Activated T-helper 1 cell treated with anti-CD3 and anti-CD28 coated beads, Interleukin-12 subunit alpha, Interleukin-12 subunit beta, Interleukin-2, Interleukin-4 antibody, amounts not matched to agents 30 ng/mL and 10 ng/mL and 1 ng/mL, durations not matched to agents 14 hours and 24 hours and 36 hours (primary cell): ENCODE results near the gene MBNL2. TPM values are rescaled to one million over a fixed set of nuclear protein-coding genes. Genes with fewer than 3 reads are reported as not detected.

Experiments used
- DNase-seq: peaks from one replicate; pipeline ENCODE4 v3.0.0; 2021; ENCODE audit warnings: low spot score
- H3K27ac Mint-ChIP-seq: one replicate; pipeline ENCODE4 v1.8.0; 2021; ENCODE audit warnings: mild to moderate bottlenecking, mixed read lengths
- H3K27me3 Mint-ChIP-seq: one replicate; pipeline ENCODE4 v1.8.0; 2022; ENCODE audit warnings: mild to moderate bottlenecking, moderate library complexity, mixed read lengths; ENCODE audit not compliant: insufficient read depth
- H3K36me3 Mint-ChIP-seq: one replicate; pipeline ENCODE4 v1.8.0; 2021; ENCODE audit warnings: low read depth, mixed read lengths
- H3K4me1 Mint-ChIP-seq: one replicate; pipeline ENCODE4 v1.8.0; 2021; ENCODE audit warnings: low read depth, mixed read lengths
- H3K4me3 Mint-ChIP-seq: one replicate; pipeline ENCODE4 v1.8.0; 2021; ENCODE audit warnings: mild to moderate bottlenecking, moderate library complexity, mixed read lengths
- H3K9me3 Mint-ChIP-seq: one replicate; pipeline ENCODE4 v1.8.0; 2021; ENCODE audit warnings: mixed read lengths
- intact Hi-C: fragments of 100-400 bp; cut with micrococcal nuclease; formaldehyde crosslinking; loops from one replicate; pipeline ENCODE4 v1.15.1; 2024
- total RNA-seq: library from RNA; stranded (reverse); gene quantifications from 2 replicates; pipeline ENCODE4 v1.2.3, GENCODE V29; 2022

The MBNL2 gene
- total RNA-seq, 1 donor from 2014 or later: 20.7 TPM

- no peak for DNase-seq
- intact Hi-C loops: no loop called here
- no peaks in the 10 kb centered on the region for H3K27me3 Mint-ChIP-seq
- H3K36me3 Mint-ChIP-seq: peaks cover 3% of the 10 kb centered on the region
- no peaks in the 10 kb centered on the region for H3K4me1 Mint-ChIP-seq
- no peak overlapping the region for H3K27ac Mint-ChIP-seq
- no peak overlapping the region for H3K4me3 Mint-ChIP-seq
- H3K9me3 Mint-ChIP-seq: peaks cover 3% of the 10 kb centered on the region
Measured at GRCh38 chr13:97308735-97309429, 86.7 kb downstream of the MBNL2 start.

GRCh38 chr13:97310809-97311436, 88.8 kb downstream of the MBNL2 start:
- intact Hi-C loops: no loop called here
- DNase-seq: no peak
- H3K4me3 Mint-ChIP-seq: no peak overlapping the region
- no peaks in the 10 kb centered on the region for H3K27me3 Mint-ChIP-seq
- peaks cover 8% of the 10 kb centered on the region for H3K36me3 Mint-ChIP-seq
- peaks cover 11% of the 10 kb centered on the region for H3K4me1 Mint-ChIP-seq
- H3K27ac Mint-ChIP-seq: no peak overlapping the region
- H3K9me3 Mint-ChIP-seq: peaks cover 12% of the 10 kb centered on the region

GRCh38 chr13:97311956-97312355, 89.8 kb downstream of the MBNL2 start:
- Mint-ChIP-seq H3K27ac (no peak overlapping the region), H3K27me3 (no peaks in the 10 kb centered on the region), H3K4me3 (no peak overlapping the region), H3K4me1 (peaks cover 11% of the 10 kb centered on the region), H3K9me3 (peaks cover 12% of the 10 kb centered on the region), H3K36me3 (peaks cover 12% of the 10 kb centered on the region)
- DNase-seq: no peak
- intact Hi-C loops: no loop called here

GRCh38 chr13:97313551-97314260, 91.6 kb downstream of the MBNL2 start:
- H3K4me3 Mint-ChIP-seq: no peak overlapping the region
- DNase-seq: no peak
- no peaks in the 10 kb centered on the region for H3K27me3 Mint-ChIP-seq
- intact Hi-C loops: no loop called here
- peaks cover 11% of the 10 kb centered on the region for H3K9me3 Mint-ChIP-seq
- H3K27ac Mint-ChIP-seq: no peak overlapping the region
- peaks cover 11% of the 10 kb centered on the region for H3K4me1 Mint-ChIP-seq
- H3K36me3 Mint-ChIP-seq: peaks cover 12% of the 10 kb centered on the region

- peaks cover 11% of the 10 kb centered on the region for H3K4me1 Mint-ChIP-seq
- no peaks in the 10 kb centered on the region for H3K27me3 Mint-ChIP-seq
- no peak overlapping the region for H3K27ac Mint-ChIP-seq
- H3K9me3 Mint-ChIP-seq: peaks cover 9% of the 10 kb centered on the region
- intact Hi-C loops: no loop called here
- DNase-seq: no peak
- H3K36me3 Mint-ChIP-seq: peaks cover 10% of the 10 kb centered on the region
- no peak overlapping the region for H3K4me3 Mint-ChIP-seq
Measured at GRCh38 chr13:97316390-97316789, 94.3 kb downstream of the MBNL2 start.

- intact Hi-C loops: no loop called here
- no peak overlapping the region for H3K4me3 Mint-ChIP-seq
- no peak overlapping the region for H3K27ac Mint-ChIP-seq
- no peaks in the 10 kb centered on the region for H3K27me3 Mint-ChIP-seq
- H3K9me3 Mint-ChIP-seq: peaks cover 9% of the 10 kb centered on the region
- H3K4me1 Mint-ChIP-seq: peaks cover 11% of the 10 kb centered on the region
- no peak for DNase-seq
- H3K36me3 Mint-ChIP-seq: peaks cover 10% of the 10 kb centered on the region
Measured at GRCh38 chr13:97317933-97318332, 95.8 kb downstream of the MBNL2 start.

GRCh38 chr13:97318532-97318931, 96.4 kb downstream of the MBNL2 start:
- Mint-ChIP-seq H3K36me3 (peaks cover 10% of the 10 kb centered on the region), H3K4me1 (peaks cover 11% of the 10 kb centered on the region), H3K27me3 (no peaks in the 10 kb centered on the region), H3K9me3 (peaks cover 9% of the 10 kb centered on the region), H3K4me3 (no peak overlapping the region), H3K27ac (no peak overlapping the region)
- intact Hi-C loops: no loop called here
- no peak for DNase-seq

- intact Hi-C loops: no loop called here
- Mint-ChIP-seq H3K4me1 (peaks cover 8% of the 10 kb centered on the region), H3K27ac (no peak overlapping the region)
Measured at GRCh38 chr13:97319113-97319720, 97.1 kb downstream of the MBNL2 start.

GRCh38 chr13:97321101-97321500, 99.0 kb downstream of the MBNL2 start:
- no peaks in the 10 kb centered on the region for H3K4me1 Mint-ChIP-seq

More at GRCh38 chr13:97319113-97319720, 97.1 kb downstream of the MBNL2 start:
- DNase-seq: no peak
- Mint-ChIP-seq H3K27me3 (no peaks in the 10 kb centered on the region), H3K4me3 (no peak overlapping the region), H3K9me3 (peaks cover 6% of the 10 kb centered on the region), H3K36me3 (peaks cover 10% of the 10 kb centered on the region)

GRCh38 chr13:97321616-97322321, 99.6 kb downstream of the MBNL2 start:
- Mint-ChIP-seq H3K27ac (no peak overlapping the region), H3K4me1 (no peaks in the 10 kb centered on the region), H3K36me3 (no peaks in the 10 kb centered on the region), H3K27me3 (no peaks in the 10 kb centered on the region), H3K4me3 (no peak overlapping the region), H3K9me3 (no peaks in the 10 kb centered on the region)
- no peak for DNase-seq
- intact Hi-C loops: no loop called here

More at GRCh38 chr13:97321101-97321500, 99.0 kb downstream of the MBNL2 start:
- no peak overlapping the region for H3K4me3 Mint-ChIP-seq
- no peak for DNase-seq
- intact Hi-C loops: no loop called here
- no peak overlapping the region for H3K27ac Mint-ChIP-seq
- H3K27me3 Mint-ChIP-seq: no peaks in the 10 kb centered on the region
- no peaks in the 10 kb centered on the region for H3K9me3 Mint-ChIP-seq
- peaks cover 5% of the 10 kb centered on the region for H3K36me3 Mint-ChIP-seq

- no peaks in the 10 kb centered on the region for H3K9me3 Mint-ChIP-seq
- intact Hi-C loops: no loop called here
- H3K27me3 Mint-ChIP-seq: no peaks in the 10 kb centered on the region
- no peak overlapping the region for H3K27ac Mint-ChIP-seq
- no peak overlapping the region for H3K4me3 Mint-ChIP-seq
- H3K4me1 Mint-ChIP-seq: no peaks in the 10 kb centered on the region
- DNase-seq: no peak
- H3K36me3 Mint-ChIP-seq: no peaks in the 10 kb centered on the region
Measured at GRCh38 chr13:97322740-97323342, 100.7 kb downstream of the MBNL2 start.

GRCh38 chr13:97324115-97324514, 102.0 kb downstream of the MBNL2 start:
- Mint-ChIP-seq H3K27me3 (no peaks in the 10 kb centered on the region), H3K27ac (no peak overlapping the region), H3K4me1 (no peaks in the 10 kb centered on the region), H3K4me3 (no peak overlapping the region), H3K36me3 (no peaks in the 10 kb centered on the region), H3K9me3 (no peaks in the 10 kb centered on the region)
- no peak for DNase-seq
- intact Hi-C loops: no loop called here
